HL-60 (cell line): ENCODE results near the gene TGFBI.

Experiments used
- CTCF ChIP-seq: IDR thresholded peaks from one replicate; pipeline ENCODE4 v1.5.1; 2011; ENCODE audit warnings: low read length, control low read depth, inconsistent platforms; ENCODE audit not compliant: insufficient read depth
- POLR2AphosphoS5 ChIP-seq: IDR thresholded peaks from 2 replicates; pipeline ENCODE4 v1.6.1; 2012; ENCODE audit warnings: low read depth
- REST ChIP-seq: IDR thresholded peaks from 2 replicates; pipeline ENCODE4 v1.6.1; 2012; ENCODE audit warnings: low read depth; ENCODE audit not compliant: insufficient replicate concordance
- SPI1 ChIP-seq: IDR thresholded peaks from 2 replicates; pipeline ENCODE4 v1.6.1; 2012; ENCODE audit warnings: low read depth, mild to moderate bottlenecking, borderline replicate concordance

DNA sequence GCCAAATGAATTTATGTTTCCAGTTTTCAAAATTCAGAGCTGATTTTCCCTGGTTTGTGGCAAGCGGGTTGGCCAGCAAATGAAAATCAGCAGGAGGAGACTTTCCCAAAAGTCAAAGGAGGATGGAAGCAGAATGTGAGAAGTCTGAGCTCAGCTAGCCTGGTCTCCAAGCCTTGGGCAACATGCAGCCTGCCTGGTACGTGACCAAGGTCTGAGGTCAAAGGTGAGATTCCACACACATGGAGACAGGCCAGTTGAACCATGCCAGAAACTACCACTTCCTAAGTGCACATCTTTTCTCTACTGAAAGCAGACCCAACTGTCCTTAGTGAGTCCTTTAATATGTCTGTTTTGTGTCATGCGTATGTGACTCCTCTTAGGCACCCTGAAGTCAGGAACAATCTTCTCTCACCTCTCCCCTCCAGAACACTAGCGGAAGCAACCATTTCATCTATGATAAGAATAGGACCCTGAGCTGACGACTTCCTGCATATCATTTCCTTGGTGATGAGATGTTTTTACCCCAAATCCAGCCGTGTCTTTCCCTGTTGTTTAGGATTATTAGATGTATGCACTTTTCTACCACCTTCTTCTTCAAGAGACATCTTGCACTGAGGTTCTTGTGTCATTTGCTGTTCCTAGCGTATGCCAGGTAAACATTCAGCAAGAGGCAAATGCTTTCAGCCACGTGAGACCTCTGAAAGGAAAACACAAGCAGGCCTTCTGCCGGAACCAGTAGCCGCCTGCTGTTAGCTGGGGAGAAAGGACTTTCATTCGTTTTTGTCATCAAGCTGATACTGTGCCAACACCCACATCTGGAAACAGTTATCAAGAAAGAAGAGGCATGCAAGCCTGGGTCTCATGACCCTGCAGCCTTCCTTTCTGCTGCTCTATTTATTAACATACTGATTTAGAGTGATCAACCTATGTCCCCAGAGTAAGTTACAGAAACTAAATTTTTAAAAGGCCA, 9.7 kb upstream of the TGFBI start:
- no peak for TF ChIP-seq CTCF
- TF ChIP-seq POLR2AphosphoS5, result no peak
- no peak for TF ChIP-seq REST
- TF ChIP-seq SPI1, result no peak
